HL-60/S4 (cell line): ENCODE results near the gene CDHR2.

Experiments
- in situ Hi-C: fragments of 300-500 bp; cut with MboI; formaldehyde crosslinking; loops from 2 replicates; pipeline ENCODE4 v1.14.3; 2022; ENCODE audit warnings: low sequenced_read_pairs

CDHR2 gene

GRCh38 chr5:176548967-176549444 lies at the start of gene CDHR2:
Gene CDHR2, plus strand, starts transcription at chr5:176549342. Its CDS starts 16,011 bp downstream, at chr5:176565353.
- in situ Hi-C loops = no loop called here

GRCh38 chr5:176500511-176500910 lies 48.6 kb upstream of the CDHR2 start:
- in situ Hi-C loops = no loop called here

- in situ Hi-C loops = no loop called here
These were observed 47.8 kb upstream of the CDHR2 start for GRCh38 chr5:176501333-176501732.

GRCh38 chr5:176503496-176503895 lies 45.6 kb upstream of the CDHR2 start:
- in situ Hi-C loops = no loop called here

GRCh38 chr5:176507911-176508310 lies 41.2 kb upstream of the CDHR2 start:
- in situ Hi-C loops = no loop called here

- in situ Hi-C loops = no loop called here
These were observed 40.5 kb upstream of the CDHR2 start for GRCh38 chr5:176508603-176509002.

- in situ Hi-C loops = no loop called here
These were observed 35.4 kb upstream of the CDHR2 start for GRCh38 chr5:176513788-176514187.

GRCh38 chr5:176514244-176514950 lies 34.7 kb upstream of the CDHR2 start:
- in situ Hi-C loops = no loop called here

- in situ Hi-C loops = no loop called here
These were observed 33.7 kb upstream of the CDHR2 start for GRCh38 chr5:176515396-176515795.

GRCh38 chr5:176517053-176517661 lies 32.0 kb upstream of the CDHR2 start:
- in situ Hi-C loops = no loop called here

- in situ Hi-C loops = no loop called here
These were observed 29.1 kb upstream of the CDHR2 start for GRCh38 chr5:176519810-176520720.

- in situ Hi-C loops = no loop called here
These were observed 27.9 kb upstream of the CDHR2 start for GRCh38 chr5:176521286-176521685.

- in situ Hi-C loops = no loop called here
These were observed 27.4 kb upstream of the CDHR2 start for GRCh38 chr5:176521699-176522263.

GRCh38 chr5:176524138-176524537 lies 25.0 kb upstream of the CDHR2 start:
- in situ Hi-C loops = no loop called here

- in situ Hi-C loops = no loop called here
These were observed 24.2 kb upstream of the CDHR2 start for GRCh38 chr5:176524987-176525386.

GRCh38 chr5:176525677-176526076 lies 23.5 kb upstream of the CDHR2 start:
- in situ Hi-C loops = no loop called here

- in situ Hi-C loops = no loop called here
These were observed 22.7 kb upstream of the CDHR2 start for GRCh38 chr5:176526462-176526861.

- in situ Hi-C loops = no loop called here
These were observed 21.6 kb upstream of the CDHR2 start for GRCh38 chr5:176527246-176528222.

- in situ Hi-C loops = no loop called here
These were observed 20.8 kb upstream of the CDHR2 start for GRCh38 chr5:176528301-176528700.

GRCh38 chr5:176528761-176529115 lies 20.4 kb upstream of the CDHR2 start:
- in situ Hi-C loops = no loop called here
